Measurements from ENCODE around the gene ZEB2.
A peak's percentile ranks its signal among the peaks of the same experiment; 100 is the strongest.

ZEB2 gene

GRCh38 chr2:144477281-144477956, 42.5 kb downstream of the ZEB2 start:
- H3K9ac ChIP-seq (ENCODE audit: low read length) = no peak overlapping the region
- no peak overlapping the region for H3K14ac ChIP-seq (ENCODE audit: low read length)
- H3K36me3 ChIP-seq (ENCODE audit: control insufficient read depth in 1 of 2, insufficient read depth in 2 of 2, low read length in 2 of 2) = no peaks in the 10 kb centered on the region
- no peak overlapping the region for H3K4ac ChIP-seq (ENCODE audit: low read depth, low read length)
- H2AK5ac ChIP-seq (ENCODE audit: low read length) = no peak overlapping the region
- WGBS (ENCODE audit: extremely low coverage, insufficient coverage, insufficient read length) = no CpG with 5 or more reads among the region's 4 CpGs
- H4K8ac ChIP-seq (ENCODE audit: low read depth, low read length) = no peak overlapping the region
- H3K27ac ChIP-seq (ENCODE audit: low read depth, low read length) = no peak overlapping the region
- H3K23ac ChIP-seq (ENCODE audit: low read length) = no peak overlapping the region
- H3K79me2 ChIP-seq (ENCODE audit: control insufficient read depth, insufficient read depth, low read length, poor library complexity) = no peaks in the 10 kb centered on the region
- no peak for DNase-seq
- no peak overlapping the region for H4K12ac ChIP-seq (ENCODE audit: low read depth, low read length)
- H2BK120ac ChIP-seq (ENCODE audit: insufficient read depth, low read length, poor library complexity) = no peak overlapping the region
- no peaks in the 10 kb centered on the region for H3K9me3 ChIP-seq (ENCODE audit: insufficient read depth, low read depth, low read length)
- H3K4me2 ChIP-seq (ENCODE audit: low read length) = no peak overlapping the region
- peaks cover 19 to 20% of the 10 kb centered on the region in 2 experiments for H3K4me1 ChIP-seq (ENCODE audit: control insufficient read depth in 1 of 2, insufficient read depth in 2 of 2, low read length in 2 of 2)
- no peak overlapping the region for H3K4me3 ChIP-seq (ENCODE audit: low read depth, low read length)
- no peak overlapping the region for H2AFZ ChIP-seq (ENCODE audit: insufficient read depth, low read length, poor library complexity)
- no peaks in the 10 kb centered on the region for H3K27me3 ChIP-seq (ENCODE audit: insufficient read depth, low read length)
- peaks cover 11% of the 10 kb centered on the region for H3K79me1 ChIP-seq (ENCODE audit: low read length)
- H2BK12ac ChIP-seq (ENCODE audit: low read length) = peak overlapping the region; percentile 11
- H3K18ac ChIP-seq (ENCODE audit: low read length) = no peak overlapping the region
- no peak overlapping the region for H2BK5ac ChIP-seq (ENCODE audit: low read depth, low read length, poor library complexity)
- H4K91ac ChIP-seq (ENCODE audit: low read depth, low read length) = peak overlapping the region; percentile 1

GRCh38 chr2:144476682-144477081, 43.2 kb downstream of the ZEB2 start:
- Histone ChIP-seq H3K4me1 (ENCODE audit: control insufficient read depth in 1 of 2, insufficient read depth in 2 of 2, low read length in 2 of 2) (peaks cover 17 to 20% of the 10 kb centered on the region in 2 experiments), H2BK12ac (ENCODE audit: low read length) (no peak overlapping the region), H3K4me2 (ENCODE audit: low read length) (no peak overlapping the region), H3K23ac (ENCODE audit: low read length) (no peak overlapping the region), H2BK120ac (ENCODE audit: insufficient read depth, low read length, poor library complexity) (no peak overlapping the region), H3K27me3 (ENCODE audit: insufficient read depth, low read length) (no peaks in the 10 kb centered on the region), H4K8ac (ENCODE audit: low read depth, low read length) (no peak overlapping the region), H3K9me3 (ENCODE audit: insufficient read depth, low read depth, low read length) (no peaks in the 10 kb centered on the region), H4K12ac (ENCODE audit: low read depth, low read length) (no peak overlapping the region), H2BK5ac (ENCODE audit: low read depth, low read length, poor library complexity) (no peak overlapping the region), H3K18ac (ENCODE audit: low read length) (no peak overlapping the region), H3K79me2 (ENCODE audit: control insufficient read depth, insufficient read depth, low read length, poor library complexity) (no peaks in the 10 kb centered on the region), H3K4ac (ENCODE audit: low read depth, low read length) (no peak overlapping the region), H3K27ac (ENCODE audit: low read depth, low read length) (no peak overlapping the region), H2AK5ac (ENCODE audit: low read length) (no peak overlapping the region), H3K4me3 (ENCODE audit: low read depth, low read length) (no peak overlapping the region), H3K14ac (ENCODE audit: low read length) (no peak overlapping the region), H3K9ac (ENCODE audit: low read length) (no peak overlapping the region), H4K91ac (ENCODE audit: low read depth, low read length) (no peak overlapping the region), H3K36me3 (ENCODE audit: control insufficient read depth in 1 of 2, insufficient read depth in 2 of 2, low read length in 2 of 2) (no peaks in the 10 kb centered on the region), H3K79me1 (ENCODE audit: low read length) (peaks cover 8% of the 10 kb centered on the region), H2AFZ (ENCODE audit: insufficient read depth, low read length, poor library complexity) (no peak overlapping the region)
- no CpG with 5 or more reads among the region's 1 CpG for WGBS (ENCODE audit: extremely low coverage, insufficient coverage, insufficient read length)
- no peak for DNase-seq

- H2AFZ ChIP-seq (ENCODE audit: insufficient read depth, low read length, poor library complexity) = no peak overlapping the region
- no peak overlapping the region for H3K18ac ChIP-seq (ENCODE audit: low read length)
- no peak overlapping the region for H3K4ac ChIP-seq (ENCODE audit: low read depth, low read length)
- no peak overlapping the region for H2BK12ac ChIP-seq (ENCODE audit: low read length)
- no peak overlapping the region for H3K4me2 ChIP-seq (ENCODE audit: low read length)
- WGBS (ENCODE audit: extremely low coverage, insufficient coverage, insufficient read length) = no CpG with 5 or more reads among the region's 6 CpGs
- H4K91ac ChIP-seq (ENCODE audit: low read depth, low read length) = no peak overlapping the region
- peaks cover 15 to 20% of the 10 kb centered on the region in 2 experiments for H3K4me1 ChIP-seq (ENCODE audit: control insufficient read depth in 1 of 2, insufficient read depth in 2 of 2, low read length in 2 of 2)
- H3K79me2 ChIP-seq (ENCODE audit: control insufficient read depth, insufficient read depth, low read length, poor library complexity) = no peaks in the 10 kb centered on the region
- H2AK5ac ChIP-seq (ENCODE audit: low read length) = no peak overlapping the region
- H3K9ac ChIP-seq (ENCODE audit: low read length) = no peak overlapping the region
- H4K12ac ChIP-seq (ENCODE audit: low read depth, low read length) = no peak overlapping the region
- H3K79me1 ChIP-seq (ENCODE audit: low read length) = peaks cover 6% of the 10 kb centered on the region
- no peaks in the 10 kb centered on the region for H3K27me3 ChIP-seq (ENCODE audit: insufficient read depth, low read length)
- no peak overlapping the region for H3K27ac ChIP-seq (ENCODE audit: low read depth, low read length)
- H3K14ac ChIP-seq (ENCODE audit: low read length) = no peak overlapping the region
- DNase-seq = no peak
- no peak overlapping the region for H3K23ac ChIP-seq (ENCODE audit: low read length)
- no peak overlapping the region for H3K4me3 ChIP-seq (ENCODE audit: low read depth, low read length)
- H2BK5ac ChIP-seq (ENCODE audit: low read depth, low read length, poor library complexity) = no peak overlapping the region
- H4K8ac ChIP-seq (ENCODE audit: low read depth, low read length) = no peak overlapping the region
- H3K36me3 ChIP-seq (ENCODE audit: control insufficient read depth in 1 of 2, insufficient read depth in 2 of 2, low read length in 2 of 2) = no peaks in the 10 kb centered on the region
- no peaks in the 10 kb centered on the region for H3K9me3 ChIP-seq (ENCODE audit: insufficient read depth, low read depth, low read length)
- no peak overlapping the region for H2BK120ac ChIP-seq (ENCODE audit: insufficient read depth, low read length, poor library complexity)
Measured at GRCh38 chr2:144475569-144476275, 44.2 kb downstream of the ZEB2 start.

GRCh38 chr2:144475044-144475443, 44.9 kb downstream of the ZEB2 start:
- H2BK120ac ChIP-seq (ENCODE audit: insufficient read depth, low read length, poor library complexity) = no peak overlapping the region
- H2AK5ac ChIP-seq (ENCODE audit: low read length) = no peak overlapping the region
- H4K91ac ChIP-seq (ENCODE audit: low read depth, low read length) = no peak overlapping the region
- H3K14ac ChIP-seq (ENCODE audit: low read length) = no peak overlapping the region
- no peak for DNase-seq
- H3K18ac ChIP-seq (ENCODE audit: low read length) = no peak overlapping the region
- WGBS (ENCODE audit: extremely low coverage, insufficient coverage, insufficient read length) = no CpG with 5 or more reads among the region's 2 CpGs
- H2BK5ac ChIP-seq (ENCODE audit: low read depth, low read length, poor library complexity) = no peak overlapping the region
- H3K9ac ChIP-seq (ENCODE audit: low read length) = no peak overlapping the region
- no peak overlapping the region for H2BK12ac ChIP-seq (ENCODE audit: low read length)
- H3K27ac ChIP-seq (ENCODE audit: low read depth, low read length) = no peak overlapping the region
- no peaks in the 10 kb centered on the region for H3K27me3 ChIP-seq (ENCODE audit: insufficient read depth, low read length)
- no peak overlapping the region for H3K4ac ChIP-seq (ENCODE audit: low read depth, low read length)
- no peak overlapping the region for H2AFZ ChIP-seq (ENCODE audit: insufficient read depth, low read length, poor library complexity)
- H3K4me2 ChIP-seq (ENCODE audit: low read length) = no peak overlapping the region
- H3K4me3 ChIP-seq (ENCODE audit: low read depth, low read length) = no peak overlapping the region
- no peak overlapping the region for H4K12ac ChIP-seq (ENCODE audit: low read depth, low read length)
- H3K4me1 ChIP-seq (ENCODE audit: control insufficient read depth in 1 of 2, insufficient read depth in 2 of 2, low read length in 2 of 2) = peaks cover 15 to 20% of the 10 kb centered on the region in 2 experiments
- H4K8ac ChIP-seq (ENCODE audit: low read depth, low read length) = no peak overlapping the region
- H3K79me1 ChIP-seq (ENCODE audit: low read length) = peaks cover 6% of the 10 kb centered on the region
- H3K9me3 ChIP-seq (ENCODE audit: insufficient read depth, low read depth, low read length) = no peaks in the 10 kb centered on the region
- H3K79me2 ChIP-seq (ENCODE audit: control insufficient read depth, insufficient read depth, low read length, poor library complexity) = no peaks in the 10 kb centered on the region
- no peaks in the 10 kb centered on the region for H3K36me3 ChIP-seq (ENCODE audit: control insufficient read depth in 1 of 2, insufficient read depth in 2 of 2, low read length in 2 of 2)
- no peak overlapping the region for H3K23ac ChIP-seq (ENCODE audit: low read length)
